Central memory CD8-positive, alpha-beta T cell (primary cell): ENCODE data around the gene KIAA0753.

Experiments used
- ATAC-seq: fragments of 150-1000 bp; cut with Tn5 transposase; replicated peaks from 2 replicates; pipeline ENCODE4 v1.10.0; 2022; ENCODE audit warnings: mild to moderate bottlenecking, moderate FRiP score, moderate number of reproducible peaks; ENCODE audit not compliant: poor library complexity, severe bottlenecking; ENCODE audit errors: extremely low read depth
- DNase-seq, 2 donors: peaks; one replicate each; pipeline ENCODE4 v3.0.0; 2021; ENCODE audit warnings: low spot score in 2 of 2
- H3K27ac Mint-ChIP-seq: one replicate; pipeline ENCODE4 v1.8.0; 2022; ENCODE audit warnings: low read depth, mild to moderate bottlenecking, moderate library complexity, mixed read lengths
- H3K27me3 Mint-ChIP-seq: one replicate; pipeline ENCODE4 v1.8.0; 2022; ENCODE audit warnings: mixed read lengths
- H3K36me3 Mint-ChIP-seq: one replicate; pipeline ENCODE4 v1.8.0; 2022; ENCODE audit warnings: mild to moderate bottlenecking, moderate library complexity, mixed read lengths; ENCODE audit not compliant: insufficient read depth
- H3K4me1 Mint-ChIP-seq: one replicate; pipeline ENCODE4 v1.8.0; 2022; ENCODE audit warnings: mixed read lengths
- H3K4me3 Mint-ChIP-seq: one replicate; pipeline ENCODE4 v1.8.0; 2022; ENCODE audit warnings: mild to moderate bottlenecking, moderate library complexity, mixed read lengths
- H3K9me3 Mint-ChIP-seq: one replicate; pipeline ENCODE4 v1.8.0; 2022; ENCODE audit warnings: mixed read lengths

Gene KIAA0753

DNA sequence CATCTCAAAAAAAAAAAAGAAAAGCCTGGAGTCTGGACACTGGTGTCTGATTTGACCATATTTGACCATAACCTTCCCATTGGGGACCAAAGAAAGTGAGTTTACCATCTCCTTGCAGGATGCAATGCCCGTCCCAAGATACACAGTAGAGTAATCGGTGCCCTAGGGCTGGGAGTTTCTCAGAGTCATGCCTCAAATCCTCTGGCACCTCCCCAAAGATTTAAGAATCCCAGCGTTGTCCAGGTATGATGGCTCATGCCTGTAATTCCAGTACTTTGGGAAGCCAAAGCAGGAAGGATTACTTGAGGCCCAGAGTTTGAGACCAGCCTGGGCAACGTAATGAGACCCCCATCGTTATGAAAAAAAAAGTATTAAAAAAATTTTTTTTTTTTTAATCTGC, 89.2 kb downstream of the KIAA0753 start:
- Mint-ChIP-seq H3K27ac (no peak overlapping the region), H3K4me1 (peaks cover 23% of the 10 kb centered on the region), H3K9me3 (no peaks in the 10 kb centered on the region), H3K36me3 (no peaks in the 10 kb centered on the region), H3K27me3 (peaks cover 28% of the 10 kb centered on the region), H3K4me3 (no peak overlapping the region)
- ATAC-seq (no peak), DNase-seq (no peak)

DNA sequence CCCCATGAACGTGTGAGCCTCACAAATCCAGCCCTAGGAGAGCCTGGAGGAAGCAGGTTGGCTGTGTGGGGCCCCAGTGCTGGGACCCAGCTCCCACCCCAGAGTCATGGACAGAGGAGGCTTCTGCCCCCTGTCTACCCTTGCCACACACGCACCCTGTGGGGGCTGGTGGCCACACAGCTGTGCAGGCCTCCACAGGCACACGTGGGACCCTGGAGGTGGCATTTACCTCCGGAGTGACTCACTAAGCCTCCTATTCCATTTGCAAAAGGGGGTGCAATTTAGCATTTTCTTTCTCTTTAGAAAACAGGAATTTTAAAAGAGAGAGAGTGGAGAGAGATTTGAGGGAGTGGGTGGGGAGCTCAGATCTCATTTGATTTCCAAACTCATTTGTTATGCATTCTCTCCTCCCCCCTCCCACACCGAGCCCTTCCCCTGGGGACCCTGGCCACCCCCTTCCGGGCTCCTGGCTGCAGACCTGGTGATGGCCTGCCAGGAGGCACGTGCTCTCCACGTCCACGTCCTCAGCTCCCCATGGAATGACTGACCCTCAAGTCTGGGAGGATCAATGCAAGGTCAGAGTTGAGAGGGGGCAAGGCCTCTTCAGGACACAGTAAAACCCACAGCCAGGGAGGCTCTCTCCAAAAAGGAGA, 91.0 kb downstream of the KIAA0753 start:
- Mint-ChIP-seq H3K27ac (no peak overlapping the region), H3K27me3 (peaks cover 15% of the 10 kb centered on the region)
- ATAC-seq = no peak

DNA sequence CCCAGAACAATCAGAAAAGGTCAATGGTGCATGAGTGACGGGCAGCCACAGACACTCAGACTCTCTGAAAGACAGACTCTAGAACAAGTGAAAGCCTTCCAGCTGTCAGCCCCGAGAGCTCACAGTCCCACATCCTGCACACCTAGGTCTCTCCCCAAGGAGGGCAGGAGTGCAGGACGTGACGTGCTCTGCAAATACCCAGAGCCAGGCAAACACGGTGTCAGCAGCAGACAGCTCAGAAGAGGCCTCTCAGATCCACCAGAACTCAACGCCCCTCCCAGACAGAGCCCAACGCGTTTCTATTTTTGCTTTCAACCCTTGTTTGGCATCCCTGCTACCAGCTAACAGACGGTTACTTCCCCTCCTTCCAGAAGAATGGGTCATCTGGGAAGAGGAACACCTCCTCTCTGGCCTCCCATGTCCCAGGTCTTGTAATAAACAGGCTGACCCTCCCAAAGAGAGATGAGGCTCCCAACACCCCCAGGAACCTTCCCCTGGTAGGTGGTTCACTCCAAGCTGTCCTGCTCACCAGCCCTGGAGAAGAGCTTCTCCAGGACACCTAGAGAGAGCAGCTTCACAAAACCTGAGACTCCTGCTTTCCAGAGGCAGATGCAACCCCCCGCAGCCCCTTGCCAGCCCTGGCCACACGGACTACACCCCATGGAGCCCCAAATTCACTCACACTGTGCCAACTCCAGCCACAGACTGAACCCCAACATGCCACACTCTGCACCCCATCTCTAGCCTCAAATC, 91.8 kb downstream of the KIAA0753 start:
- Mint-ChIP-seq H3K9me3 (no peaks in the 10 kb centered on the region), H3K36me3 (no peaks in the 10 kb centered on the region), H3K4me3 (no peak overlapping the region), H3K27ac (no peak overlapping the region), H3K4me1 (peaks cover 13% of the 10 kb centered on the region), H3K27me3 (peaks cover 8% of the 10 kb centered on the region)
- DNase-seq (no peak), ATAC-seq (no peak)

More for the DNA sequence above, 91.0 kb downstream of the KIAA0753 start:
- no peak for DNase-seq
- Mint-ChIP-seq H3K4me3 (no peak overlapping the region), H3K9me3 (no peaks in the 10 kb centered on the region), H3K36me3 (no peaks in the 10 kb centered on the region), H3K4me1 (peaks cover 13% of the 10 kb centered on the region)

DNA sequence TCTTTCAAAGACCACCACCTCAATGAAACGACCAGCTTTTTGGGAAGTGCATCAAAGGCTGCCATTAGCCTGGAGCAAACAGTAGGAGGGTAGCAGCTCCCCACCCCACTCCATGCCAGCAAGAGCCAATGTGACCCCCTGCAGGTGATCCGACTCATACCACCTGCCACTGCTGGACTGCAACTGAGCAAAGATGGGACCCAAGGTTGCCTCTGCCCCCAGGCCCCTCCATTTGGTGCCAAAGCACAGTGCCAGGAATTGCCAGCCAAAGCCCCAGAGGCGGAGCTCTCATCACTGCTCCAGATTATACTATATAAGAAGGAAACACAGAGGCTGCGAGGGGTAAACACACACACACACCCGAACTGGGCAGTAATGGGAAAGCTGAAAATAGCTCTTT, 92.5 kb downstream of the KIAA0753 start:
- no peaks in the 10 kb centered on the region for H3K9me3 Mint-ChIP-seq
- no peaks in the 10 kb centered on the region for H3K36me3 Mint-ChIP-seq
- no peak overlapping the region for H3K27ac Mint-ChIP-seq
- H3K4me1 Mint-ChIP-seq = peaks cover 13% of the 10 kb centered on the region
- no peak for ATAC-seq
- H3K4me3 Mint-ChIP-seq = no peak overlapping the region
- DNase-seq = no peak
- peaks cover under 1% of the 10 kb centered on the region for H3K27me3 Mint-ChIP-seq

DNA sequence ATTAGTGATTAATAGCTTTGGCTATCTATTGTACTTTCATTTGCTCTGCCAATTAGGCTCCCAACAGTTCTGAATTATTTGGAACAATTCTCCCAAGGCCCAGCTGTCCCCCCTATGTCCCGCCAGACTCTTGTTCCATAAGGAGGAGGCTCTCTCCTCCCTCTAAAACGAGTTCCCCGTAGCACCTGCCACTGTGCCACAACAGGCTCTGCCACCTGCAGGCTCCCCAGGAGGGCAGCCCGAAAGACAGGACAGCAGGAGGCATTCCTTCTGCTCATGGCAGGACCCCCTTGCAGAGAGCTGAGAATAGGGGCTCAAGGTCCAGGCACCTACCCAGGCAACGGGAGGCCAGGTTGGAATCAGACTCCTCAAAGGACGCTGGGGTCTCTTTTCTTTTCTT, 93.2 kb downstream of the KIAA0753 start:
- H3K4me3 Mint-ChIP-seq = no peak overlapping the region
- H3K9me3 Mint-ChIP-seq = no peaks in the 10 kb centered on the region
- ATAC-seq (no peak), DNase-seq (no peak)
- no peaks in the 10 kb centered on the region for H3K36me3 Mint-ChIP-seq
- H3K4me1 Mint-ChIP-seq = peaks cover 13% of the 10 kb centered on the region
- no peak overlapping the region for H3K27ac Mint-ChIP-seq
- no peaks in the 10 kb centered on the region for H3K27me3 Mint-ChIP-seq

DNA sequence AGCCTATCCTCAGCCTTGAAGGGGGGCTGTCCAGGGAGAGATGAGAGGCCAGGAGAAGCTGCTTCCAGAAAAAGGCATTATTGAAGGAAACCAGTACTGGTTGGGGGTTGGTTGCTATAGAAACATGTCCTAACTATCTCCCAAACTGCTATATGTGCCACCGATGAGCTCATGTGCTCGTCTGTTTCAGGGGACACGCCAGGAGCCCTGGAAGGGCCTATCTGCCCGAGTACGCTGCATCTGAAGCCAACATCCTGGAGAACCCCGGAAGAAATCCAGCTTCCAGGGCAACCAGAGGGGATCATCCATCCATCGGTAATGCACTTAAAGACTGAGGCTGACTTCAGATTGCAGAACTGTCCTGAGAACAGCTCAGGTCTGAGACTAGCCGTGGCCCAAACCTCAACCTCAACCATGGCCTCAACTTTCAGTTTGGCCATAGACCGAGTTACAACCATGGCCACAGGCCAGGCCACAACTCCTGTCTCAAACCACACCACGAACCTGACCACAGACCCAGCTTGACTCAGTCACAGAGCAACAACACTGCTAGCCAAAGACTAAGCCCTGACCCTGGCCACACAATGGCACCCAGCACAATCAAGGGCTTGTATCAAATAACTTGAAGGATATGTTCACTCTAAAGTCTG, 94.3 kb downstream of the KIAA0753 start:
- Mint-ChIP-seq H3K27ac (no peak overlapping the region), H3K4me1 (peaks cover 13% of the 10 kb centered on the region), H3K27me3 (no peaks in the 10 kb centered on the region), H3K36me3 (no peaks in the 10 kb centered on the region), H3K4me3 (no peak overlapping the region), H3K9me3 (no peaks in the 10 kb centered on the region)
- ATAC-seq (no peak), DNase-seq (no peak)

DNA sequence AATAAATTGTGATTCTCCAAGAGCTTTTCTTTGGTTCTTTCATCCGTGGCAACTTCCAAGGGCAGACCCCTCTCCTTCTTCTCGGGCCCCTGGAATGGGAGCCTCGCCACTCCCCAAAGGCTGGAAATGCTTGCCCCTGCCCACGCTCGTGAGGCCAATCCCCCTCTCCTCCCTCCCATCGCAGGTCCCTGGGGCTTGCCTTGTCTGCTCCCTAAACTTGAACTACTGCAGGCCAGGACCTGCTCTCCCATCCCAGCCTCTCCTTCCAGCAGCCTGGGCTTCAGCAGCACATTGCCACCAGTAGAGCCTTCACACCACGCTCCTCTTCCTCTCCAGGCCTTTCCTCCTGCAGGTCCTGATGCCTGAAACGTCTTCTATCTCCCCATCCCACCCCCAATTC, 95.2 kb downstream of the KIAA0753 start:
- Mint-ChIP-seq H3K9me3 (no peaks in the 10 kb centered on the region), H3K4me1 (peaks cover 13% of the 10 kb centered on the region), H3K27ac (no peak overlapping the region), H3K36me3 (no peaks in the 10 kb centered on the region), H3K27me3 (peaks cover under 1% of the 10 kb centered on the region), H3K4me3 (no peak overlapping the region)
- DNase-seq (no peak), ATAC-seq (no peak)

DNA sequence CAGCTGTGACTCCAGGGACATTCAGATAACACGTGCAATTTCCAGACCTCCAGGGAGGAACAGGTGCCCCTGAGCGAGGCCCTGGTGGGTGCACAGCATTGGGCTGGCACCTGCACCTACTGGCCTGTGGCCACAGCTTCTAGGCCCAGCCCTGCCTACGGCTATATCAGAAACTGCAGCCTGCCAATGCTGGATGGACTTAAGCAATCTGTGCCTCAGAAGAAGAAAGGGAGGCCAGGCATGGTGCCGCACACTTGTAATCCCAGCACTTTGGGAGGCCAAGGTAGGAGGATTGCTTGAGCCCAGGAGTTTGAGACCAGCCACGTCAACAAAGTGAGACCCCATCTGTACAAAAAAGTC, 96.5 kb downstream of the KIAA0753 start:
- DNase-seq (no peak), ATAC-seq (no peak)
- no peaks in the 10 kb centered on the region for H3K36me3 Mint-ChIP-seq

DNA sequence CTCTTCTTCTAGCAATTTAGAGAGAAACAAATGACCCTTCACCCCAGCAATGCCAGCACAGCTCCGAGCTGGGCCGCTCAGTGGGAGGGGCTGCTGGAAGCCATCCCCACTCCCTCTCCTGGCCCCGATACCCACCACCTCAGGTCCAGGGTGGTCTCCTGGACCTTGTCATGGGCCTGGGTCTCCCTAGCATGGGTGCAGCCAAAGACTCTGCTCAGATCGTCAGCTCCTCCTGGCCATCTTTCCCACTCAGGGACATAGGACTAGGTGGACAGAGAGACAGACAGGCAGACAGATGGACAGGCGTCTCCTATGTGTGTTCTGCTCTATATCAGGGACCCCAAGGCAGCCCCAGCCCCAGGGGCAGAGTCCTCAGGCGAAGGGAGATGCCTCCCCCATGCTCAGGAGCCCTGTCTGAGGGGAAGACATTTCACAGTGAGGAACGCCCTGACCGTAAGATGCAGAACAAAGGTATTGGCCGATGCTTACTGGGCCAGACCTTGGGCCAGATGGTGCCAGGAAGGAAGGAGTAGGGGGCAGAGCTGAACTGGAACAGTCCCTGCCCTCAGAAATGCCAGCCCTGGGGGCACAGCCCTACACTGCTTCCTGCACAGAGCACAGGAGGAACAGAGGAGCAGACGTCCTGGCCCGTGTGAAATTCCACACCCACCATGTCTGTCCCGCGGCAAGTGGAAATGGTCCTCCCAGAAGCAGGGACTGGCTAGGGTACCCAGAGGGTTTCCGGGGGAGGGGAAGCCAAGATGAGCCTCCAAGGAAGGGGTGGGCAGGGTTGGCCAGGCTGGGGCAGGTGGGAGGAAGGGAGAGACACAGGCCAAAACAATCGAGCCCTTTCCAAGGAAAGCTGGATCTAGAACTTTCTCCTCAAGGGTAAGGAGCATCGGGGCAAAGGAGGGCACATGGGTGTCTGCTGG, 97.2 kb downstream of the KIAA0753 start:
- H3K4me1 Mint-ChIP-seq = peaks cover 4% of the 10 kb centered on the region
- H3K9me3 Mint-ChIP-seq = no peaks in the 10 kb centered on the region
- no peak overlapping the region for H3K27ac Mint-ChIP-seq
- no peaks in the 10 kb centered on the region for H3K36me3 Mint-ChIP-seq
- no peak overlapping the region for H3K4me3 Mint-ChIP-seq
- peaks cover 17% of the 10 kb centered on the region for H3K27me3 Mint-ChIP-seq
- ATAC-seq (no peak), DNase-seq (no peak)

More for the DNA sequence above, 96.5 kb downstream of the KIAA0753 start:
- no peaks in the 10 kb centered on the region for H3K9me3 Mint-ChIP-seq
- H3K27ac Mint-ChIP-seq = no peak overlapping the region
- H3K4me1 Mint-ChIP-seq = peaks cover 10% of the 10 kb centered on the region
- H3K27me3 Mint-ChIP-seq = peaks cover 14% of the 10 kb centered on the region
- no peak overlapping the region for H3K4me3 Mint-ChIP-seq

DNA sequence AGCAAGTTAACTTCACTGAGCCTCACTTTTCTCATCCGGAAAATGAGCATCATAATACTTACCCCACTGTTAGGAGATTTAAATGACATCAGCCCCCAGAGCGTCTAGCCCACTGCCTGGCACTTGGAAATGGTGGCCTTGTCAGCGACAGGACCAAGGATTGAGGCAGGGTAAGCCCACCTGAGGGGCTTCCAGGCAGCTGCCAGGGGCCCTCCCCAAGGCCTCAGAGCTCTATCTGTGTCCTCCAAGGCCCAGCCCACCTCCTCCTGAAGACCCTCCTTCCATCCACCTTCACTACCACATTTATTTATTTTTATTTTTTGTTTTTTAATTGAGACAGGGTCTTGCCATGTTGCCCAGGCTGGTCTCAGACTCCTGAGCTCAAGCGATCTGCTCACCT, 97.9 kb downstream of the KIAA0753 start:
- Mint-ChIP-seq H3K36me3 (no peaks in the 10 kb centered on the region), H3K4me1 (no peaks in the 10 kb centered on the region), H3K27ac (no peak overlapping the region), H3K4me3 (no peak overlapping the region), H3K27me3 (peaks cover 17% of the 10 kb centered on the region), H3K9me3 (no peaks in the 10 kb centered on the region)
- DNase-seq (no peak), ATAC-seq (no peak)

DNA sequence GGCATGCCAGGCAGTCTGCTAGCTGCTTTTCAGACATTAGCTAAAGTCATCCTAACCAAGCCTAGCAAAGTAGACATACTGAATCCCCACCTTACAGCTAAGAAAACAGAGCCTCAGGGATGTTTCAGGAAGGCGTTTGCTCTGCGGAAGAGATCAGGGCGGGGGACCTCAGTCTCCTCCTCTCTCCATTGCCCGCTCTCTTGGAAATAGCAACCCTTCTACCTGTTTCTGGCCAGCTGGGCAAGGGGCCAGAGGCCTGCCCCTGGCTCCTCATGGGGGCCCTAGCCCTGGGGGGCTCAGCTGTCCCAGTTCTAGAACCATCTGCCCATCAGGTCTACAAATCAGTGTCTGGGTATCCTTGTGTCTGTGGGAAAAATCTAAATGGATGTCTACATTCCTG, 98.6 kb downstream of the KIAA0753 start:
- no peaks in the 10 kb centered on the region for H3K9me3 Mint-ChIP-seq
- H3K4me1 Mint-ChIP-seq = no peaks in the 10 kb centered on the region
- no peak overlapping the region for H3K4me3 Mint-ChIP-seq
- DNase-seq (no peak), ATAC-seq (no peak)
- H3K27ac Mint-ChIP-seq = no peak overlapping the region
- H3K27me3 Mint-ChIP-seq = peaks cover 17% of the 10 kb centered on the region
- H3K36me3 Mint-ChIP-seq = no peaks in the 10 kb centered on the region

DNA sequence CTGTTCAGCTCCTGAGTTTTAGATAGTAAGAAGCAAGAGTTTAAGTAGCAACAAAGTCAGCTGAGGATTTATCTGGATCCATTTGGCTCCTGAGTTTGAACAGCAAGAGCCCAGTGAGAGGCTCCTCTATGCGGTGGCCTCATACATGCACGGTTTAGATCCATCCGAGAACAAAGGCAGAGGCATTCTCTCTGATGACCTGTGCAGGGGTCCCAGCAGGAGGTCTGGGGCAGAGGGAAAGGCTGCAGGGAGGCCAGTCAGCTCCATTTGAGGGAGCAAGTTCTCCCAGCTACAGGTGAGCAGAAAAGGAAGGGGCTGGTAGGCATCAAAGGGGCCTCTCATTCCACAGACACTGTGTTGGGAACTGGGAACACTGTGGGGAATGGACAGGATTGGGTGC, 100.6 kb downstream of the KIAA0753 start:
- Mint-ChIP-seq H3K4me1 (no peaks in the 10 kb centered on the region), H3K9me3 (no peaks in the 10 kb centered on the region), H3K27me3 (peaks cover 20% of the 10 kb centered on the region), H3K27ac (no peak overlapping the region), H3K4me3 (no peak overlapping the region), H3K36me3 (no peaks in the 10 kb centered on the region)
- ATAC-seq (no peak), DNase-seq (no peak)
